GM12873 (cell line): ENCODE measurements around the gene GARIN5B.

ENCODE experiments used
- TF ChIP-seq, protein P1 (sequence below): IDR thresholded peaks from 2 replicates; pipeline ENCODE4 v1.5.1; 2012; ENCODE audit warnings: low read depth, mild to moderate bottlenecking, moderate library complexity, low read length, control low read depth; ENCODE audit not compliant: insufficient read depth; ENCODE audit errors: missing control alignments

GARIN5B gene

GRCh38 chr19:55322204-55322885 is 40.7 kb downstream of the GARIN5B start:
- TF ChIP-seq, protein P1, sequence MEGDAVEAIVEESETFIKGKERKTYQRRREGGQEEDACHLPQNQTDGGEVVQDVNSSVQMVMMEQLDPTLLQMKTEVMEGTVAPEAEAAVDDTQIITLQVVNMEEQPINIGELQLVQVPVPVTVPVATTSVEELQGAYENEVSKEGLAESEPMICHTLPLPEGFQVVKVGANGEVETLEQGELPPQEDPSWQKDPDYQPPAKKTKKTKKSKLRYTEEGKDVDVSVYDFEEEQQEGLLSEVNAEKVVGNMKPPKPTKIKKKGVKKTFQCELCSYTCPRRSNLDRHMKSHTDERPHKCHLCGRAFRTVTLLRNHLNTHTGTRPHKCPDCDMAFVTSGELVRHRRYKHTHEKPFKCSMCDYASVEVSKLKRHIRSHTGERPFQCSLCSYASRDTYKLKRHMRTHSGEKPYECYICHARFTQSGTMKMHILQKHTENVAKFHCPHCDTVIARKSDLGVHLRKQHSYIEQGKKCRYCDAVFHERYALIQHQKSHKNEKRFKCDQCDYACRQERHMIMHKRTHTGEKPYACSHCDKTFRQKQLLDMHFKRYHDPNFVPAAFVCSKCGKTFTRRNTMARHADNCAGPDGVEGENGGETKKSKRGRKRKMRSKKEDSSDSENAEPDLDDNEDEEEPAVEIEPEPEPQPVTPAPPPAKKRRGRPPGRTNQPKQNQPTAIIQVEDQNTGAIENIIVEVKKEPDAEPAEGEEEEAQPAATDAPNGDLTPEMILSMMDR, result no peak

DNA sequence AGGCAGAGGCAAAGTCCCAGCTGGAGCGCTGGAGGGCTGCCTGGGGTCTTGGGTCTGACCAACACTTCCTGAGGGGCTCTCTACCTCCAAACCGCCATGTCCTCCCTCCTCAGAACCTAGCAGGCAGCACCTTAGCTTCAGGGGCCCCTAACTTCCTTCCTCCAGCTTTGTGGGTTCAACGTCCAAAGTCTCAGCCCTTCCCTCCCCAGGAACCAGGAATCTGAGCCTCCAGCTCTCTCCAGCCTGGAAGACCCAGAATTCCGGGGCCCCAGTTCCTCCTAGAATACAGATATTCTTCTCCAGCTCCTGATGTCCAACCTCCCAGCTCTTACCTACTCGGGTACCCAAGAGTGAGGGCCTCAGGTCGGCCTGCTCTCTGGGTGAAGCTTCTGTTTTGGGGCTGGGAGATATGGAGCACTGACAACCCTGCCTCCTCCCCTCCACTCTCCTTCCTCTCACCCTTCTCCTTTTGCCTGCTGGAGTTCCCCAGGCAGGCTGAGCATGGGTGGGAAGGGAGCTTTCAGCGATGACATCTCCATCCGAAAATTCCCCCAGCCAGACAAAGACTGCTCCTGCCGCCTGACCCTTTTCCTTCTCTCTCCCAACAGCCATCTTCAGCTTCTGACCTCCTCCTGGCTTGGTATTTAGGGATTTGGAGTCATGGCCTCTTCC is 41.5 kb downstream of the GARIN5B start:
- TF ChIP-seq, protein P1, result no peak

GRCh38 chr19:55320844-55321419 is 42.1 kb downstream of the GARIN5B start:
- TF ChIP-seq, protein P1, result no peak

DNA sequence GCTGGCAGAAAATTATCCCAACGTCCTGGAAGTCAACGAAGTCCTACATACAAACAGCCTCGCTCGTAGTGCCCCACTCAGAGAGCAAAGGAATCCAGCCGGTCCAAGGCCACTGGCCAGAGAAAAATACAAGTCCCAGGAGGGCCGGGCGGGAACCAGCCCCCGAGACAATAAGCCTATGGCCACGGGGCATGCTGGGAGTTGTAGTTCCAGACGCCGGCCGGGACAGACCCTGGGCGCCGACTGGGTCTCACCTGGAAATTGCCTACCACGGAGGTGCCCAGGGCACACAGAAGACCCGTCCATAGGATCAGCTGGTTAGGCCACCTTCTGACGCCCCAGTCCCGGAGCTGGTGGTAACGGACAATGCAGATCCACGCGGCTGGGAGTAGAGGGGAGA is 43.3 kb downstream of the GARIN5B start:
- TF ChIP-seq, protein P1, result no peak

DNA sequence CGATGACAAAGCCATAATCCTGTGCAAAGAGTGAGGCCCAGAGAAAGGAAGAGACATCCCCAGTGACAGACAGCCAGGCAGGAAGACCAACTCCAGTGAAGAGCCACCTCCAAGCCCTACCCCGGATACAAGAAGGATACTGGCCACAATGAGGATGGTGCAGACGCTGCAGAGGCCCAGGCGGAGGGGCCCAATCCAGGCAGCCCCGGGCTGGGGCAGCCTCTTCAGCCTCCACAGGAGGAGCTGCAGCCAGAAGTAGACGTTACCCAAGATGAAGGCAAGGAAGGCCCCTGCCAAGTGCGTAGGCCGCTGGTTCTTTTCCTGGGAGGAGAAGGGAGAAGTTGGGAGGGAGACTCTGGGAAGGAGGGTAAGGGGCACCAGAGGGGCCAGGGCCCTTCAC is 46.4 kb downstream of the GARIN5B start:
- TF ChIP-seq, protein P1, result no peak

DNA sequence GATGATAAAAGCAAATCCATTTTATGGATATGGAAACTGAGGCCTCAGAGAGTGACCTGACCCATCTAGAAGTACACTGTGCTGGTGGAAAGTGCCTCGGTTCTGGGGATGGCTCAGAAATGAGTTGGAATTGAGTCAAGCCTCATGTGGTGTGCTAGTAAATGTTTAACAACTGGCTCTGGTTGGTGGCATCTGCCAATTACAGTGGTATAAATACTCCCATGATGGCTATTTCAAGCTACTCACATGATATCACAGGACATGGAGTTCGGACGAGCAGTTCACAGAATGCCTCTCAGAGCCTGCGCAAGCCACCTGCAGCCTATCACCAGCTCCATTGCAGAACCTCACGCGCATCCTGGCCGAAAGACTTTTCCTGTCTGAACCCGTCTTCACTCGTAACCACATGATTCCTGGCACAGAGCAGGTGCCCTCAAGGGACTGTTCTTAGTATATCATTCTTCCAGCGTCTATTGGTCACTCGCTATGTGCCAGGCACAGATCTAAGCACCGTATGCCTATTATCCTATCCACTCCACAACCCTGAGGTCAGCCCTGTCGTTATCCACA is 47.0 kb downstream of the GARIN5B start:
- TF ChIP-seq, protein P1, result no peak

DNA sequence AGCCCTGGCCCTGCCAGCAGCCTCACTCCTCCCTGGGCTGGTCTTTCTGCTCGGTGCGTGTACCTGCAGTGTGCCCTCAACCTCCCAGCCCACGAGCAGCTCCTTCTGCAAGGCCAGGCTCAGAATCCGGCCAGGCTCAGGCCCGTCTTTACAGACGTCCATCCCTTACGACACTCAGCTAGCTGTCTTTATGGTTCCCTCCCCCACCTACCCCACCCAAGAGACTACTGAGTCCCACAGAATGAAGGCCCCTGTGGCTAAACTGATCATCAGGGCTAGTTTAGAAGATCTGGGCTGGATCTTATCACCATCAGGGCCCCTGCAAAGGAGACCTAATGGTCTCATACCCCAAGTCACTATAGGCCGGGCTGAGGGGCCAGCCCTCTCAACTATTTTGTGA is 48.7 kb downstream of the GARIN5B start:
- TF ChIP-seq, protein P1, result no peak
